Measurements from ENCODE around the gene NFIC.

The NFIC gene

GRCh38 chr19:3365836-3366752 lies at the start of gene NFIC:
TSS of gene NFIC (plus strand) at chr19:3366583. CDS start at chr19:3366637, 54 bp downstream.
- peak; percentile 80 for DNase-seq (ENCODE audit: low read depth)
- peak within 1 kb of the TSS; percentile 56 for H3K4me3 ChIP-seq (ENCODE audit: low read depth, low read length)
- TF ChIP-seq MYC (IDR thresholded peaks at IDR 0.05; ENCODE audit: low read depth, low read length) (no peak), CTCF (IDR thresholded peaks at IDR 0.05; ENCODE audit: low read depth, low read length) (no peak), MAX (IDR thresholded peaks at IDR 0.05; ENCODE audit: low read depth, low read length) (no peak), POLR2A (IDR thresholded peaks at IDR 0.05; ENCODE audit: extremely low read depth, insufficient read length) (no peak)

DNA sequence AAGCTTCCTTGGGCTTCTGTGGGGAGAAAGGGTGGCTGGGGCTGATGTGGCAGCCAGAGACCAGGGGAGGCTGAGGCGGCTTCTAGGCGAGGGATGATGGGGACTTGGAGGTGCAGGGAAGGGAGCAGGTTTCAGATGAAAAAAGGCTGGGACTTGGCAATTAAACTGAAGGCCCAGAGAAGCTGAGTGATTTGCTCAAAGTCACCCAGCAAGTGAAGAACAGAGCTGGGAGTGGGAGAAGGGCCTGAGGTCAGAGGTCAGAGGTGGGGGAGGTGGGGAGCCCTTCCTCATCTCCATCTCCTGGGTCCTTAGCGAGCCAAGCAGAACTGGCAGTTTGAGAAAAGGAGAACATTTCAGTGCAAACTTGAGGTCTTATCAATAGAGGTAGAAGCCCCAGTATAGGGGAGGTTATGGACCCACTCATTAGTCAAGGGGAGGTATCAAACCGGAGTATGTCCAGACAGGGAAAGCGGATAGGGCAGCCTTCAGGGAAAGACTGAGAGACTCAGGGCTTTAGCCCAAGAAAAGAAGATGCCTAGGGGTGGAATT lies 49.6 kb upstream of the NFIC start:
- no peak for DNase-seq (ENCODE audit: low read depth)
- TF ChIP-seq MYC (IDR thresholded peaks at IDR 0.05; ENCODE audit: low read depth, low read length), result no peak
- no peak for TF ChIP-seq CTCF (IDR thresholded peaks at IDR 0.05; ENCODE audit: low read depth, low read length)
- no peak for TF ChIP-seq POLR2A (IDR thresholded peaks at IDR 0.05; ENCODE audit: extremely low read depth, insufficient read length)
- no peak for TF ChIP-seq MAX (IDR thresholded peaks at IDR 0.05; ENCODE audit: low read depth, low read length)
- H3K4me3 ChIP-seq (ENCODE audit: low read depth, low read length), result no peak overlapping the region

GRCh38 chr19:3319643-3320353 lies 46.6 kb upstream of the NFIC start:
- no peak for DNase-seq (ENCODE audit: low read depth)
- no peak overlapping the region for H3K4me3 ChIP-seq (ENCODE audit: low read depth, low read length)
- TF ChIP-seq MYC (IDR thresholded peaks at IDR 0.05; ENCODE audit: low read depth, low read length) (no peak), POLR2A (IDR thresholded peaks at IDR 0.05; ENCODE audit: extremely low read depth, insufficient read length) (no peak), CTCF (IDR thresholded peaks at IDR 0.05; ENCODE audit: low read depth, low read length) (no peak), MAX (IDR thresholded peaks at IDR 0.05; ENCODE audit: low read depth, low read length) (no peak)

- DNase-seq (ENCODE audit: low read depth), result no peak
- TF ChIP-seq MAX (IDR thresholded peaks at IDR 0.05; ENCODE audit: low read depth, low read length) (no peak), POLR2A (IDR thresholded peaks at IDR 0.05; ENCODE audit: extremely low read depth, insufficient read length) (no peak), CTCF (IDR thresholded peaks at IDR 0.05; ENCODE audit: low read depth, low read length) (no peak), MYC (IDR thresholded peaks at IDR 0.05; ENCODE audit: low read depth, low read length) (no peak)
- no peak overlapping the region for H3K4me3 ChIP-seq (ENCODE audit: low read depth, low read length)
Measured at GRCh38 chr19:3320354-3320670, 46.1 kb upstream of the NFIC start.

DNA sequence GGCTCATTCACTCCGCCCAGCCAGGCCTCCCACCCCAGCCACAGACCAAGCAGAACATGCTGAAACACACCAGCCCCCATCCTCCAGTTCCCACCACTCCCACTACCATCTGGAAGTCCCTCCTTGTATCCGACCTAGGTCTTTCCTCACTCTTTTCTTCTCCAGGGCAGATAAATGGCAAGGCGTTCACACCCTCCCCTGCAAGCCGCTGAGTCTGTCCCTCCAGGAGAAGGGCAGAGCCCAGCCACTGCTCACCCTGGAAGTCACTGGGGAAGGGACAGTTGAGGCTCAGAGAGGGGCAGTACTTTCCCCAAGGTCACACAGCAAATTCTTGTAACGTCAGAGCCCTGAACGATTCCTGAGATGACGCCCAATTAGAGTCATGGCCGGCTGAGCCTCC lies 45.5 kb upstream of the NFIC start:
- DNase-seq (ENCODE audit: low read depth), result no peak
- TF ChIP-seq MYC (IDR thresholded peaks at IDR 0.05; ENCODE audit: low read depth, low read length) (no peak), POLR2A (IDR thresholded peaks at IDR 0.05; ENCODE audit: extremely low read depth, insufficient read length) (no peak), CTCF (IDR thresholded peaks at IDR 0.05; ENCODE audit: low read depth, low read length) (no peak), MAX (IDR thresholded peaks at IDR 0.05; ENCODE audit: low read depth, low read length) (no peak)
- no peak overlapping the region for H3K4me3 ChIP-seq (ENCODE audit: low read depth, low read length)
